Thyroid gland (tissue), 4 donors: ENCODE data around the gene ZNF648. TPM values are rescaled to one million over a fixed set of nuclear protein-coding genes. Genes with fewer than 3 reads are reported as not detected.
A peak's percentile ranks its signal among the peaks of the same experiment; 100 is the strongest.

ENCODE experiments used
- DNase-seq, 2 donors: peaks; one replicate each; pipeline ENCODE4 v3.0.0-alpha.2; 2019
- H3K27ac ChIP-seq, 3 donors: fragments of 200-600 bp; sonication (generic); 1 replicate in 2 of 3; 2 replicates in 1 of 3; pipeline ENCODE4 v1.5.1; 2016 to 2019; ENCODE audit warnings: mild to moderate bottlenecking in 1 of 3, moderate library complexity in 1 of 3
- H3K27me3 ChIP-seq: fragments of 200-600 bp; sonication (generic); one replicate; pipeline ENCODE4 v1.5.1; 2019
- H3K36me3 ChIP-seq, 2 donors: fragments of 200-600 bp; sonication (generic); one replicate each; pipeline ENCODE4 v1.5.1; 2016 to 2019
- H3K4me1 ChIP-seq, 2 donors: fragments of 200-600 bp; sonication (generic); one replicate each; pipeline ENCODE4 v1.5.1; 2017 to 2019
- H3K4me3 ChIP-seq, 3 donors: fragments of 200-600 bp; sonication (generic); replicated peaks in 1 of 3; 1 replicate in 2 of 3; 2 replicates in 1 of 3; pipeline ENCODE4 v1.5.1; 2016; ENCODE audit warnings: mild to moderate bottlenecking in 1 of 3
- H3K9me3 ChIP-seq: fragments of 200-600 bp; sonication (generic); one replicate; pipeline ENCODE4 v1.5.1; 2017
- CTCF ChIP-seq, 6 experiments: fragments of 200-600 bp in 3 of 6; fragments of 450-650 bp in 3 of 6; sonication (generic) in 3 of 6; IDR thresholded peaks; one replicate each; pipeline ENCODE4 v1.5.1; 2016 to 2019; ENCODE audit warnings: antibody characterized with exemption in 6 of 6, mild to moderate bottlenecking in 2 of 6, inconsistent platforms in 1 of 6, moderate library complexity in 1 of 6
- POLR2A ChIP-seq, 2 donors: fragments of 450-650 bp; IDR thresholded peaks; one replicate each; pipeline ENCODE4 v1.6.1; 2017; ENCODE audit warnings: antibody characterized with exemption in 2 of 2, mild to moderate bottlenecking in 2 of 2, moderate library complexity in 1 of 2
- WGBS, 2 donors: methylation state at CpG; one replicate each; pipeline ENCODE4 v1.1.5; 2017; 5-methylcytosine and 5-hydroxymethylcytosine counted together
- intact Hi-C: fragments of 100-400 bp; cut with DNase I; formaldehyde crosslinking; loops from one replicate; pipeline ENCODE4 v1.15.1; 2023
- total RNA-seq, 4 donors: library from RNA; depleted of rRNA; stranded (reverse); fragments of >200 nt; gene quantifications; one replicate each; pipeline ENCODE4 v1.2.3, GENCODE V29; 2016

Gene ZNF648
- total RNA-seq, result under 1 TPM in 1 of 4 donors, not detected in 3; 0.24 TPM

GRCh38 chr1:182061594-182061993, at the start of gene ZNF648:
Gene ZNF648, minus strand, starts transcription at chr1:182061712. Its CDS starts 3,702 bp downstream, at chr1:182058010.
- Histone ChIP-seq H3K27ac (no peak within 1 kb of the TSS), H3K4me1 (no peaks in the 10 kb centered on the region), H3K27me3 (no peaks in the 10 kb centered on the region), H3K4me3 (no peak within 1 kb of the TSS), H3K9me3 (no peaks in the 10 kb centered on the region), H3K36me3 (no peaks in the 10 kb centered on the region)
- DNase-seq, result no peak
- WGBS, 2 donors, result 46 to 47% methylated on average over 4 of the region's 4 CpGs
- TF ChIP-seq CTCF (IDR thresholded peaks at IDR 0.05), result no peak
- TF ChIP-seq POLR2A (IDR thresholded peaks at IDR 0.05), result no peak
- intact Hi-C loops, result no loop called here

GRCh38 chr1:182110635-182111034, 49.1 kb upstream of the ZNF648 start:
- Histone ChIP-seq H3K4me1 (peaks cover 22 to 28% of the 10 kb centered on the region in 2 donors), H3K27ac (no peak overlapping the region), H3K36me3 (no peaks in the 10 kb centered on the region), H3K27me3 (no peaks in the 10 kb centered on the region), H3K4me3 (no peak overlapping the region), H3K9me3 (no peaks in the 10 kb centered on the region)
- DNase-seq, result no peak
- TF ChIP-seq POLR2A (IDR thresholded peaks at IDR 0.05) (no peak), CTCF (IDR thresholded peaks at IDR 0.05) (no peak)
- intact Hi-C loops, result no loop called here
- 88 to 90% methylated on average over 6 of the region's 6 CpGs for WGBS, 2 donors

GRCh38 chr1:182109771-182110170, 48.3 kb upstream of the ZNF648 start:
- TF ChIP-seq CTCF (IDR thresholded peaks at IDR 0.05), result no peak
- no peak for TF ChIP-seq POLR2A (IDR thresholded peaks at IDR 0.05)
- Histone ChIP-seq H3K4me1 (peaks cover 21 to 26% of the 10 kb centered on the region in 2 donors), H3K27ac (no peak overlapping the region), H3K36me3 (no peaks in the 10 kb centered on the region), H3K27me3 (no peaks in the 10 kb centered on the region), H3K4me3 (no peak overlapping the region), H3K9me3 (no peaks in the 10 kb centered on the region)
- no peak for DNase-seq
- intact Hi-C loops, result no loop called here
- 98 to 99% methylated on average over 3 of the region's 3 CpGs for WGBS, 2 donors

GRCh38 chr1:182107209-182107608, 45.7 kb upstream of the ZNF648 start:
- no peaks in the 10 kb centered on the region for H3K36me3 ChIP-seq
- no peak for DNase-seq
- intact Hi-C loops, result no loop called here
- peaks cover 4 to 5% of the 10 kb centered on the region in 2 donors for H3K4me1 ChIP-seq
- no peak overlapping the region for H3K27ac ChIP-seq
- H3K4me3 ChIP-seq, result no peak overlapping the region
- H3K9me3 ChIP-seq, result no peaks in the 10 kb centered on the region
- no peaks in the 10 kb centered on the region for H3K27me3 ChIP-seq
- 94 to 96% methylated on average over 2 of the region's 2 CpGs for WGBS, 2 donors
- TF ChIP-seq CTCF (IDR thresholded peaks at IDR 0.05), result no peak
- TF ChIP-seq POLR2A (IDR thresholded peaks at IDR 0.05), result no peak

GRCh38 chr1:182102043-182102416, 40.5 kb upstream of the ZNF648 start:
- H3K27ac ChIP-seq, result peak overlapping the region in 1 of 3 donors; percentile 70
- no peak for DNase-seq
- peaks cover 9 to 14% of the 10 kb centered on the region in 2 donors for H3K4me1 ChIP-seq
- H3K9me3 ChIP-seq, result no peaks in the 10 kb centered on the region
- 78% methylated on average over 3 of the region's 3 CpGs for WGBS, 2 donors
- H3K4me3 ChIP-seq, result no peak overlapping the region
- no peak for TF ChIP-seq POLR2A (IDR thresholded peaks at IDR 0.05)
- TF ChIP-seq CTCF (IDR thresholded peaks at IDR 0.05), result no peak
- H3K36me3 ChIP-seq, result no peaks in the 10 kb centered on the region
- intact Hi-C loops, result no loop called here
- no peaks in the 10 kb centered on the region for H3K27me3 ChIP-seq
